SIG-M5 treated with dmso at 0.1 percent for 504 hours (cell line): ENCODE measurements around the gene RAPH1.
A peak's percentile ranks its signal among the peaks of the same experiment; 100 is the strongest.
"Not testable (repeated sequence)": the region's sequence is repeated elsewhere in the genome, so short reads cannot be mapped to it uniquely, and the experiment has no call there.

ENCODE experiments used
- DNase-seq: peaks from one replicate; lab custom pipeline; 2025; ENCODE audit not compliant: unreplicated experiment; lab: John Stamatoyannopoulos, UW

Gene RAPH1

DNA sequence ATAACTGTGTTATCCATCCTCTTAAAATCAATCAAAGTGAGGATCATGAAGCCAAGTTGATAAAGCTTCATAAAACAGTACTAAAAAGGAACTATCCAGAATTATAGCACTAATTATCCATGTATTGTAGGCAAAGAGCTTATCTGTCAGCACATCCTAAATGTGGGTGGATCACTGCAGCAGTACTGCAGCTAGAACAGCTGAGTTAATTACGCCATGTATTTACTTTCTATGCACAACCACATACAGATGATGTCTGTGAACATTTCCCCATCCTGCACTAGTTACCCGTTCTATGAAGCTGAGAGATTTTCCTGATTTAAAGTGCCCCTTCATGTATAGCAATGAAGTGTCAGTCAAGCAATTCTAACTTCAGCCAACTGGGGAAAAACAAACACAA, 96.6 kb downstream of the RAPH1 start:
- DNase-seq = no peak

DNA sequence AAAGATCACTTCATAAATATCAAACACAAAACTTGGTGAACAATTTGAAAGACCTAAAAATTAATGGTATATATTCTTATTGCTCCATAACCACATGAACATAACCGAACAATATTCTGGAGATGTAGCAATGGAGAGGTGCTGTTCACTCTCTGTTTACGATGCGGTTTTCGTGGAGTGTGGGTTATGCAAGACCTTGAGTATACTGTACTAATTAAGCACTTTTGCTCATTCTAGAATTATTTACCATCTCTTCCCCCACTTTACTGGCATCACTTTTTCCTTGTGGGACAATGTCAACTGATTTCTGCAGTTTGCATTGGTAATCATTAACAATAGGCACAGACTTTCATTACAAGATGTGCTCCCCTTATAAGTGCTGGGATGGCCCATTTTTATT, 97.6 kb downstream of the RAPH1 start:
- DNase-seq = peak; percentile 31

- no peak for DNase-seq
Measured at GRCh38 chr2:203436496-203436895, 98.6 kb downstream of the RAPH1 start.

GRCh38 chr2:203432811-203433210, 102.3 kb downstream of the RAPH1 start:
- no peak for DNase-seq

- DNase-seq = no peak
Measured at GRCh38 chr2:203431391-203432185, 103.5 kb downstream of the RAPH1 start.

DNA sequence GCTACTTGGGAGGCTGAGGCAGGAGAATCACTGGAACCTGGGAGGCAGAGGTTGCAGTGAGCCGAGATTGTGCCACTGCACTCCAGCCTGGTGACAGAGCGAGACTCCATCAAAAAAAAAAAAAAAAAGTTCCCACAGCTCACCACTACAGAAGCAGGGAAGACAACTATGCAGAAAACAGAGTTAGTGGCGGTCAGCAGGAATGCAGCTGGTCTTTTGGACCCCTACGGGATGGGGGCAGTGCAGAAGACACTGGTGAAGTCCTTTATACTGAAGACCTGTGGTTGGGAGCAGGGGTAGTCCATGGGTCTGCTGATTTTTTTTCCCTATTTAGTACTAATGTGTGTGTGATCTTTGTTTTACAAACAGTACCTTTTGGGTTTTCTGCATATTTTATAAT, 105.5 kb downstream of the RAPH1 start:
- not testable (repeated sequence) for DNase-seq

DNA sequence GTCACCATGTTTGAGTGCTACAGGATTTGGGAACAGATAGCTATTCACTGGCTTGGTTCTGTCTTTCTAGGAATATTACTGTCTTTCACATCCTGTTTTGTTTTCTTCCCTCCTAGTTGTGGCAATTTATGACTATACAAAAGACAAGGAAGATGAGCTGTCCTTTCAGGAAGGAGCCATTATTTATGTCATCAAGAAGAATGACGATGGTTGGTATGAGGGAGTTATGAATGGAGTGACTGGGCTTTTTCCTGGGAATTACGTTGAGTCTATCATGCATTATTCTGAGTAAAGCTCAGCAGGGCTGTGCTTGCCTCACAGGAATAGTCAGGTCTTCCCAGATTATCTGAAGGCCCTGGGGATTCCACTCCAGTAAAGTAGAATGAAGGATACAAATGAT, 108.0 kb downstream of the RAPH1 start:
- DNase-seq = no peak

DNA sequence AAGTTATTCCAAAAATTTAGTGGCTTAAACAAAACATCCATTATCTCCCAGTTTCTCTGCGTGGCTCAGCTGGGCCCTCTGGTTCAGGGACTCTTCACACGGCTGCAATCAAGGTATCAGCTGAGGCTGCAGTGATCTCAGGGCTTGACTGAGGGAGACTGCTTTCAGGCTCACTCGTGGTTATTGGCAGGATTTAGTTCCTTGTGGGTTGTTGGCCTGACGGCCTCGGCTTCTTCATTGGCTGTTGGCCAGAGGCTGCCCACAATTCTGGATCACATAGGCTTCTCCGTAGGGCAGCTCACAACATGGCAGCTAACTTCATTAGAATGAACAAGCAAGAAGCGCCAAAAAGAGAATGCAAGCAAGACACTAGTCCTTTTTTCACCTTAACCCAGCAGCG, 116.8 kb downstream of the RAPH1 start:
- DNase-seq = no peak

DNA sequence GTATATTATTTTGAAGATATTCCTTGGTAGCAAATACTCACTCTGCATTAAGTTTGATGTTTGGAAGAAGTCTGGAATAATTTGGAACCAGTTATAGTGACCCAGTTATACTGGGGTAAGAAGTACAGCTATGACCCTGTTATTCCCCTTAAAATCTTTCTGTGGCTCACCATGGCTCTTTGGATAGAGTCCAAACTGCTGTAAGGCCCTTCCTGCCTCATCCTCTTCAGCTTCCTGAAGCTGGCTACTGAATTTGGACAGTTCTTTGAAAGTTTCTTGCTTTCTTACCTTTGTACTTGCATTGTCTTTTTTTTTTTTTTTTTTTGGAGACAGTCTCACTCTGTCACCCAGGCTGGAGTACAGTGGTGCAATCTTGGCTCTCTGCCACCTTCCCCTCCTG, 121.3 kb downstream of the RAPH1 start:
- no peak for DNase-seq

GRCh38 chr2:203412546-203413331, 122.4 kb downstream of the RAPH1 start:
- no peak for DNase-seq

DNA sequence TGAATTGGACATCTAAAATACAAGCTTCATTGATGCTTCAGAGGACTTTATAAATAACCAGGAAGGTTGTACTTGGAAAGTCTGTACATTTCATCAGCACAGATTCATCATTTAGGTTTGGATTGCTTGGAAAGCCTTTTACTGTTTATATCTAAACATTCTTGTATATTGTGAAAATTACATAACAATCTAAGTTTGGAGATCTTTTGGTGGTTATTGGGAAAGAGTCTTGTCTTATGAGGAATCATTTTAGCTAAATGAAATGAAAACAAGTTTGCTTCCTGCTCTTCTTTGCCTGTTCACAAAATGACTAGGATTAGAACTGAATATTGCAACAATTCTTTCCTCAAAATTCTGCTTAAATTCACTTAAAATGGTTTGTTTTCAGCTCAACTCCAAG, 127.6 kb downstream of the RAPH1 start:
- DNase-seq = no peak

DNA sequence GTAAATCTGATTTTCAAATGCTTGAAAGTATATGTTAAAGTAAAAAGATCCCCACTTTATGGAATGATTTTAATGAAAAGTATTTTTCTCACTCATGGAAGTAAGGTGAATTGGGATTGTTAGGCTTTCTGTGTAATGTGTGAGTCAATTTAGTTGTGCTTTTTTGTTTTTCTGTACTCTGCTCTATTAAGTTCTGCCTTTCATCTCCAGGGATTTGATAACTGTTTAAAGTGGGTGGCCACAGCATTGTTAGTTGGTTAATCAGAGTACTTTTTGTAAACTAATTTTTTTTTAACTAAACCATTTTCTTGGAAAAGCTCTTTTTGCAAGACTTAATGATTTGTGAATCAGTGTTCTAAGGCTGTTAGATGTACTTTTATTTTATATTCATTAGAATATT, 130.1 kb downstream of the RAPH1 start:
- no peak for DNase-seq

GRCh38 chr2:203400805-203401585, 134.1 kb downstream of the RAPH1 start:
- DNase-seq = no peak

- no peak for DNase-seq
Measured at GRCh38 chr2:203399031-203399430, 136.1 kb downstream of the RAPH1 start.

GRCh38 chr2:203396667-203397066, 138.4 kb downstream of the RAPH1 start:
- DNase-seq = no peak

- no peak for DNase-seq
Measured at GRCh38 chr2:203395858-203396257, 139.2 kb downstream of the RAPH1 start.

GRCh38 chr2:203394519-203395227, 140.4 kb downstream of the RAPH1 start:
- DNase-seq = no peak

DNA sequence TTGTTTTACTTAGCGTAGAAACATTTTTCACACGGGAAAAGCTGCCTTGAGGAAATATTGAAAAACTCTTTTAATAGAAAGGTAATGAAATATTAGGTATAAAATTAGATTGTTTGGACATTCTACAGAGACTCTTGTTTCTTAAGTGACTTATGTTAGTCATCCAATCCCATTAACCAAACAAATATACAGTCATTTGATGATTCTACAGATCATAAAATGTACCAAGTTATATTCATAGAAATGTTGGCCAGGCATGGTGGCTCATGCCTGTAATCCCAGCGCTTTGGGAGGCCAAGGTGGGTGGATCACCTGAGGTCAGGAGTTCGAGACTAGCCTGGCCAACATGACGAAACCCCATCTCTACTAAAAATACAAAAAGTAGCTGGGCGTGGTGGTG, 146.9 kb downstream of the RAPH1 start:
- not testable (repeated sequence) for DNase-seq

GRCh38 chr2:203383038-203383437, 152.1 kb downstream of the RAPH1 start:
- DNase-seq = no peak

DNA sequence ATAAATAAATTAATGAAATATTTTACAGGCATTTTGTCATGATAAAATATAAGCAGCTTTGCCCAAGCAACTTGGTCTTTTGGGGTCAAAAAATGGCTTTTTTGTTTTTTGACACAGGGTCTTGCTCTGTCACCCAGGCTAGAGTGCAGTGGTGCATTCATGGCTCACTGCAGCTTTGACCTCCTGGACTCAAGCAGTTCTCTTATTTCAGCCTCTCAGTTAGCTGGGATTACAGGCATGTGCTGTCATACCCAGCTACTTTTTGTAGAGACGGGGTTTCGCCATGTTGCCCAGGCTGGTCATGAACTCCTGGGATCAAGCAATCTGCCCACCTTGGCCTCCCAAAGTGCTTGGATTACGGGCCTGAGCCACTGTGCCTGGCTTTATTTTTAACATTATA, 155.9 kb downstream of the RAPH1 start:
- DNase-seq = no peak

DNA sequence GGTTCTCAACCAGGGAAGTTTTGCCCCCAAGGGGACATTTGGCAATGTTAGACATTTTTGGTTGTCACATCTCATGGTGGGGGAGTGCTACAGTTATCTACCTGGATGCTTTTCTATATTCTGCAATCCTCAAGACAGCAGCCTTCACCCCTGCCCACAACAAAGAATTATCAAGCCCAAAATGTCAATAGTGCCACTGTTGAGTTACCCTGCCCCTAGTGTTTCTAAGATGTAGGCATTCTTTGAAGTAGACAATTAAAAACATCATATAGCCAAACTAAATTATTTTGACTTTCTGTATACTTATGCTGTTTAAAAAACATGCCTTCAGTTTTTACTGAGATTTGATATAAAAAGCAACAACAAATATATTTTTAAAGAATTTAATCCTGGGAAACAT, 158.9 kb downstream of the RAPH1 start:
- no peak for DNase-seq
